ENCODE data around the gene ANGEL2.

DNA sequence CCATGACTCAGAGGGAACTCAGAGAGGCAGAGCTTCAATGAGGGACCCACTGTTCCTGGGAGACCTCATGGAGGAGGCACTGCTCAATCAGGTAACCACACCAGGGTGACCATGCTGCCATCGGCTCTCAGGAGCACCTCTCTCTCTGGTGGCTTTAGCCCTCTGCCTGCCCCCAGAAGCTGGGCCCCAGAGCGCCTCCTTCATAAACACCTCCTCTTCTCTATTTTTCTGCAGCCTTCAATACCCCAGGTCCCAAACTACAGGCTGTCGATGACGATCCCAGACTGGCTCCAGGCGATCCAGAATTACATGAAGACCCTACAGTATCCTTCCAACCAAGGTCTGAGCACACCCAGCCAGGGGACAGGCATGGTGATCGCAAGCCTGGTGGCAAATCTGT is 54.7 kb downstream of the ANGEL2 start:
- TF ChIP-seq, protein P1, sequence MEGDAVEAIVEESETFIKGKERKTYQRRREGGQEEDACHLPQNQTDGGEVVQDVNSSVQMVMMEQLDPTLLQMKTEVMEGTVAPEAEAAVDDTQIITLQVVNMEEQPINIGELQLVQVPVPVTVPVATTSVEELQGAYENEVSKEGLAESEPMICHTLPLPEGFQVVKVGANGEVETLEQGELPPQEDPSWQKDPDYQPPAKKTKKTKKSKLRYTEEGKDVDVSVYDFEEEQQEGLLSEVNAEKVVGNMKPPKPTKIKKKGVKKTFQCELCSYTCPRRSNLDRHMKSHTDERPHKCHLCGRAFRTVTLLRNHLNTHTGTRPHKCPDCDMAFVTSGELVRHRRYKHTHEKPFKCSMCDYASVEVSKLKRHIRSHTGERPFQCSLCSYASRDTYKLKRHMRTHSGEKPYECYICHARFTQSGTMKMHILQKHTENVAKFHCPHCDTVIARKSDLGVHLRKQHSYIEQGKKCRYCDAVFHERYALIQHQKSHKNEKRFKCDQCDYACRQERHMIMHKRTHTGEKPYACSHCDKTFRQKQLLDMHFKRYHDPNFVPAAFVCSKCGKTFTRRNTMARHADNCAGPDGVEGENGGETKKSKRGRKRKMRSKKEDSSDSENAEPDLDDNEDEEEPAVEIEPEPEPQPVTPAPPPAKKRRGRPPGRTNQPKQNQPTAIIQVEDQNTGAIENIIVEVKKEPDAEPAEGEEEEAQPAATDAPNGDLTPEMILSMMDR (IDR thresholded peaks at IDR 0.05 in 2 of 3, conservative IDR thresholded peaks at IDR 0.05 in 1 of 3; ENCODE audit: borderline replicate concordance in 1 of 3, insufficient read depth in 1 of 3, low read depth in 2 of 3, low read length in 2 of 3) = no peak
- TF ChIP-seq CEBPB (IDR thresholded peaks at IDR 0.05; ENCODE audit: low read depth) = no peak
- no peak for TF ChIP-seq RAD21 (IDR thresholded peaks at IDR 0.05; ENCODE audit: low read depth)
- no peak for TF ChIP-seq EZH2 (IDR thresholded peaks at IDR 0.05)
- no peak for TF ChIP-seq POLR2AphosphoS5 (IDR thresholded peaks at IDR 0.05; ENCODE audit: low read depth, low read length)
- no peak for TF ChIP-seq TCF7L2 (IDR thresholded peaks at IDR 0.05; ENCODE audit: borderline replicate concordance, extremely low read depth, insufficient read depth, insufficient read length)

All from HCT116 (cell line).